ENCODE results near the gene TAS2R16. TPM values are rescaled to one million over a fixed set of nuclear protein-coding genes. Genes with fewer than 3 reads are reported as not detected.

Gene TAS2R16
- total RNA-seq, 1 donor from 2014 or later: not detected

DNA sequence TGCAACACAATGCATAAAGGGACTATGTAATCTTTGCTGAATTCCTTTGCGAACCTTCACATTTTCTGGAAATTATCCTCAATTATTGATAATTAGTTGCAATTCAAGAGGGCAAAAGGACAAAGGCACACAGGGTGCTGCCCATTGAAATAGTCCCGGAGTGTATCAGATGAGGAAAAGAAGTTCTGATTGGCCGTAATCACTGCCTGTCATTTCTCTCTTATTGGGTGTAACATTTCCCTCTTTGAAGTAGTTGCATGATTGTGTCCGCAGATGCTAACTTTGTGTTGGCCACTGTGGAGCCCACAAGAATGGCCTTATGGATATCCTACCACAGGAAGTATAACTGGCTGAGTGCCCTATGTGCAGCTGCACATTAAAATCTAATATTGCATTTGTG, 35.1 kb upstream of the TAS2R16 start:
- Mint-ChIP-seq H3K4me1 (no peaks in the 10 kb centered on the region), H3K4me3 (no peak overlapping the region), H3K9me3 (peaks cover 11% of the 10 kb centered on the region), H3K36me3 (no peaks in the 10 kb centered on the region), H3K27me3 (ENCODE audit: low read depth) (no peaks in the 10 kb centered on the region), H3K27ac (no peak overlapping the region)
- TF ChIP-seq, protein P1, sequence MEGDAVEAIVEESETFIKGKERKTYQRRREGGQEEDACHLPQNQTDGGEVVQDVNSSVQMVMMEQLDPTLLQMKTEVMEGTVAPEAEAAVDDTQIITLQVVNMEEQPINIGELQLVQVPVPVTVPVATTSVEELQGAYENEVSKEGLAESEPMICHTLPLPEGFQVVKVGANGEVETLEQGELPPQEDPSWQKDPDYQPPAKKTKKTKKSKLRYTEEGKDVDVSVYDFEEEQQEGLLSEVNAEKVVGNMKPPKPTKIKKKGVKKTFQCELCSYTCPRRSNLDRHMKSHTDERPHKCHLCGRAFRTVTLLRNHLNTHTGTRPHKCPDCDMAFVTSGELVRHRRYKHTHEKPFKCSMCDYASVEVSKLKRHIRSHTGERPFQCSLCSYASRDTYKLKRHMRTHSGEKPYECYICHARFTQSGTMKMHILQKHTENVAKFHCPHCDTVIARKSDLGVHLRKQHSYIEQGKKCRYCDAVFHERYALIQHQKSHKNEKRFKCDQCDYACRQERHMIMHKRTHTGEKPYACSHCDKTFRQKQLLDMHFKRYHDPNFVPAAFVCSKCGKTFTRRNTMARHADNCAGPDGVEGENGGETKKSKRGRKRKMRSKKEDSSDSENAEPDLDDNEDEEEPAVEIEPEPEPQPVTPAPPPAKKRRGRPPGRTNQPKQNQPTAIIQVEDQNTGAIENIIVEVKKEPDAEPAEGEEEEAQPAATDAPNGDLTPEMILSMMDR (IDR thresholded peaks at IDR 0.05; ENCODE audit: unreplicated experiment): no peak
- DNase-seq (ENCODE audit: low spot score in 2 of 2, unreplicated experiment in 2 of 2): no peak

DNA sequence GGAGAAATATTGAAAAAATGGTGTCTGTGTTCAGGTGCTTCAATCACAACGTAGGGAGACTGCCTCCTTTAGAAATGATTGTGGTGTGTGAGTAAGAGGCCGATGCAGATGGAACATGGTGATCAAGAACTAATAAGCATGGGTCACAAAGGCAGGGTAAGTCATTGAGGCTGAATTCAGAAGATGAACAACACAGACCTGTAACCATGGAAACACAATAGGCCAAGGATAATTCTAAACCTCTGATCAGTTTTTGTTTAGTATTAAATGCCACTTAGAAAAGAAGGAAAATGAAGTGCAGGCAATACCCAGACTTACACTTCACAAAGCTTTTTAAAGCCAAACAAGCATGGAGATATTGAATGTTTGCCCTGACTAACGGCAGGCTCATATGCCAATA, 32.8 kb upstream of the TAS2R16 start:
- Mint-ChIP-seq H3K27ac (no peak overlapping the region), H3K4me1 (no peaks in the 10 kb centered on the region), H3K9me3 (peaks cover 6% of the 10 kb centered on the region), H3K4me3 (no peak overlapping the region), H3K27me3 (ENCODE audit: low read depth) (no peaks in the 10 kb centered on the region), H3K36me3 (no peaks in the 10 kb centered on the region)
- DNase-seq (ENCODE audit: low spot score in 2 of 2, unreplicated experiment in 2 of 2): no peak
- TF ChIP-seq, protein P1 (IDR thresholded peaks at IDR 0.05; ENCODE audit: unreplicated experiment): no peak

DNA sequence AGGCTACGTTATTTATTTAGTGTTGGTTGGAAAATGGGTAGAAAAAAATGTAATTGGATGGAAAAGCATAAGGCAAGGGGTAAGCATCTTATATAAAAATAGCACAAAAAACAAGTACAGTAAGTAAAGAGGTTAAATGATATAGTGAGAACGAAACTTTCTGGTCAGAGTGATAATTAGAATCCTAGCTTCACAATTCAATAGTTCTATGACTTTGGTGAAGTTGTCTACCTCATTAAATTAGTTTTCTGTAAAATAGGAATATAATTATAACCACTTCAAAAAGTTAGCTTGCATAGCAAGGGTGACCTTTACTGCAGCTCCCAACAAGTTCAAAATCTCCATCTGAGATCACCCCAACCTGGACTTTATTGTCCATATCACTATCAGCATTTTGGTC, 30.8 kb upstream of the TAS2R16 start:
- Mint-ChIP-seq H3K4me3 (no peak overlapping the region), H3K4me1 (no peaks in the 10 kb centered on the region), H3K9me3 (peaks cover 8% of the 10 kb centered on the region), H3K36me3 (no peaks in the 10 kb centered on the region), H3K27me3 (ENCODE audit: low read depth) (peaks cover 2% of the 10 kb centered on the region), H3K27ac (no peak overlapping the region)
- TF ChIP-seq, protein P1 (IDR thresholded peaks at IDR 0.05; ENCODE audit: unreplicated experiment): no peak
- DNase-seq (ENCODE audit: low spot score in 2 of 2, unreplicated experiment in 2 of 2): no peak

DNA sequence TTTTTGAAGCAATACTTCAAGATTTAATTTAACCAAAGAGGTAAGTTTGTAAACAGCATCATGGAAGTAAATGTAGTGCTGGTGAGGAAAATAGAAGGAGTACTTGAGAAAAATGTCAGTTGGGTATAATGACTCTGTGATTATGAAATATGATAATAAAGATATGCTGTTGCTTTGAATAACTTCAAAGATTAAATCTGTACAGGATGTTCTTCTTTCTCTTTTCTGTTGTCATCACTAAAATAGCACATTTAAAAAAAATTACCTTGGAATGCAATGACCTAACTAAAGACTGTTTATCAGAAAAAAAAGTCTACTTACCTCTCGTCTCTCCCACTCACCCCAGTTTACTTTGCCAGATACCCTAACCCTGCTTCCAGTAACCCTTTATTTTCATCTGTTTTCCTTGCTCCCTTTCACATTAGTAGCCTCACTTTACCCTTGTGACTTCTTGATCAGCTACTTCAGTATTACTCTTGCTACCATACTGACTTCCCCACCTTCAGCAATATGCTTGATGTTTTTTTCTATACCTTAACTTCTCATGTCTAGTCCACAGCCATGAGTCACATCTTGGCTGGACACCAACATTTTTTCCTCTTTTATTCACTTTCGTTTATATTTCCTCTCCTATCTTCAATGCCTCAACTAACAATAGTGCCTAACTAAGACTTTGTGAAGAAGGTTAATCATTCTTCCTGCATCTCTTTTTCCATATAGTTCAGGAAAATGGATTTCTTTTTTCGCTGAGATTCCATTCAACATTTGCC, 29.7 kb upstream of the TAS2R16 start:
- Mint-ChIP-seq H3K4me1 (no peaks in the 10 kb centered on the region), H3K27ac (no peak overlapping the region), H3K9me3 (peaks cover 14% of the 10 kb centered on the region), H3K27me3 (ENCODE audit: low read depth) (peaks cover 2% of the 10 kb centered on the region), H3K36me3 (no peaks in the 10 kb centered on the region), H3K4me3 (no peak overlapping the region)
- TF ChIP-seq, protein P1 (IDR thresholded peaks at IDR 0.05; ENCODE audit: unreplicated experiment): no peak
- no peak for DNase-seq (ENCODE audit: low spot score in 2 of 2, unreplicated experiment in 2 of 2)

DNA sequence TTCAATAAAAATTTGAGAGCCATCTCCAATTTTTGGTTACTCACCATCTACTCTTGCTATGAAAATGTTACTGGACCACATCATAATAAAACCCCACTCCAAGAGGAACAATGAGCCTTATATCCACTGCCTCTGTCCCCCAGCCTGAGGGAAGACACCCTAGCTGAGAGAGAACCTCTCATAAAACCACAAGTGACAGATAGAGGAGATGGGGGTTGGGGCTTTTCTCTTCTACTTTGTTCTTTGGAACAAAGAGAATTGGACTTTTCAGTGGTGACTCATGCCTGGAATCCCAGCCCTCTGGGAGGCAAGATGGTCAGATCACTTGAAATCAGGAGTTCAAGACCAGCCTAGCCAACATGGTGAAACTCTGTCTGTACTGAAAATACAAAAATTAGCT, 27.6 kb upstream of the TAS2R16 start:
- H3K4me3 Mint-ChIP-seq: no peak overlapping the region
- no peaks in the 10 kb centered on the region for H3K36me3 Mint-ChIP-seq
- H3K9me3 Mint-ChIP-seq: peaks cover 21% of the 10 kb centered on the region
- no peaks in the 10 kb centered on the region for H3K4me1 Mint-ChIP-seq
- TF ChIP-seq, protein P1 (IDR thresholded peaks at IDR 0.05; ENCODE audit: unreplicated experiment): no peak
- H3K27ac Mint-ChIP-seq: no peak overlapping the region
- DNase-seq (ENCODE audit: low spot score in 2 of 2, unreplicated experiment in 2 of 2): no peak
- H3K27me3 Mint-ChIP-seq (ENCODE audit: low read depth): peaks cover 2% of the 10 kb centered on the region
